Stimulated activated CD4-positive, alpha-beta T cell treated with anti-CD3 and anti-CD28 coated beads, Interleukin-1b, Interleukin-23, amount 100 ng/mL, for 24 hours (primary cell): ENCODE results near the gene PLAU.
"Not testable (repeated sequence)": the region's sequence is repeated elsewhere in the genome, so short reads cannot be mapped to it uniquely, and the experiment has no call there.

Experiments used
- DNase-seq, 4 experiments: peaks; one replicate each; pipeline ENCODE4 v3.0.0-alpha.2; 2020; ENCODE audit warnings: low read depth in 4 of 4, low spot score in 1 of 4

Gene PLAU

DNA sequence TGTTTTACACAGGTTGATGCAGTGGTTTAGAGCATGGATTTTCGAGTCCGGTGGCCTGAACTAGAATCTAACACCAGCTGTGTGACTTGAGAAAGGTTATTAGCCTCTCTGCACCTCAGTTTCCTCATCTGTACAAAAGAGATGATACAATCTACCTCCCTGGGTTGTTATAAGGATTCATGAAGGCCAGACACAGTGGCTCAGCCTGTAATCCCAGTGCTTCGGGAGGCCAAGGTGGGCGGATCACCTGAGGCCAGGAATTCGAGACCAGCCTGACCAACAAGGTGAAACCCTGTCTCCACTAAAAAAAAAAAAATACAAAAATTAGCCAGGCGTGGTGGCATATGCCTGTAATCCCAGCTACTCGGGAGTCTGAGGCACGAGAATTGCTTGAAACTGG lies 8.5 kb downstream of the PLAU start:
- not testable (repeated sequence) for DNase-seq

DNA sequence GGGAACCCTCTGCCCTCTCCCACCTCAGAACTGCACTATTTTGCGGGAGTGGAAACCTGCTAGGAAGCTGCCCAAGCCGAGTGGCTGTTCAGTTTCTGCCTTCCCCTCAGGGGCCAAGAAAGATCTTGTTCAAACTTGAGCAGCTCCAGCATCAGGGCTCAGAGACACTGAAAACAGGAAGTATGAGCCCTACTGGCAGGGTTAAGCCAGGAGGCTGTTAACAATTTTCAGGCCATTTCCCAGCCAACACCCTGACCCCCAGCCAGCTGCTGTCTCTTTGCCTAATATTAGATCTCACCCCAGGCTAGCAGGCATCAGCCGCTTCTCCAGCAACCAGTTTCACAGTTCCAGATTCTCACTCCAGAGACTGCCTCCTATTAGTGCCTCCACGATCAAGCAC lies 9.2 kb downstream of the PLAU start:
- no peak for DNase-seq

DNA sequence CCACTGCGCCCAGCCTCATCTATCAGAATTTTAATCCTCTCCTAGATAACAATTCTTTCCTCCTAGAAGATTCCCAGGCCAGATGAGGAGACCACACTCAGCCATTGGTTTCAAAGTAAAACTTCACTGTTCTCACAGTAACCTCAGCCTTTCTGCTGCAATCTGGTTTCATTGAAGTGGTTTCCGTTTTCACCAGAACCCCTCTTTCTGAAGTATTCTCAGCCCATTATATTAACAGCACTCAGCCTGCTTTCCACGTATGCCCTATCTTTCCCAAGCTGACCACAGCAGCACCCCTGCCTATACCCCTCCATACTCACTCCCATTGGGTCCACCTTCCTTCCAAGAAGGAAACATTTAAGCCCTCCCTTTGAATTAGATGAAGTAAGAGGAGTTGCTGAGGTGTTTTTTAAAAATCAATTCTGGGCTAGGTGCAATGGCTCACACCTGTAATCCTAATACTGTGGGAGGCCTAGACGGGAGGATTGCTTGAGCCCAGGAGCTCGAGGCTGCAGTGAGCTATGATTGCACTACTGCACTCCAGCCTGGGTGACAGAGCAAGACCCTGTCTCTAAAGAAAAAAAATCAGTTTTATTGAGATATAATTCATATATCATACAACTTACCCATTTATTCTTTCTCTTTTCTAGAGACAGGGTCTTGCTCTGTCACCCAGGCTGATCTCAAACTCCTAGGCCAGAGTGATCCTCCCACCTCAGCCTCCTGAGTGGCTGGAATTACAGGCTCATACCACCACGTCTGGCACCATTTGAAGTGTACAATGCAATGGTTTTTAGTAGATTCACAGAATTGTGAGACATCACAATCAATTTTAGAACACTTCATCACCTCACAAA lies 11.3 kb downstream of the PLAU start:
- DNase-seq: no peak

DNA sequence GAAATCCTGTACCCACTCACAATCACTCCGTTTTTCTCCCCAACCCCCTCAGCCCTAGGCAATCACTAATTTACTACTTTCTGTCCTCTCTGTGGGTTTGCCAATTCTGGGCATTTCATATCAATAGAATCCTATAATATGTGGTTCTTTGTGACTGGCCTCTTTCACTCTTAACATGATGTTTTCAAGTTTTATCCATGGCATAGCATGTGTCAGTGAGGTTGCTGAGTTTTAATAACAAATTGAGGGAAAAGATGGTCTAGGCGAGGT lies 11.9 kb downstream of the PLAU start:
- DNase-seq: no peak

DNA sequence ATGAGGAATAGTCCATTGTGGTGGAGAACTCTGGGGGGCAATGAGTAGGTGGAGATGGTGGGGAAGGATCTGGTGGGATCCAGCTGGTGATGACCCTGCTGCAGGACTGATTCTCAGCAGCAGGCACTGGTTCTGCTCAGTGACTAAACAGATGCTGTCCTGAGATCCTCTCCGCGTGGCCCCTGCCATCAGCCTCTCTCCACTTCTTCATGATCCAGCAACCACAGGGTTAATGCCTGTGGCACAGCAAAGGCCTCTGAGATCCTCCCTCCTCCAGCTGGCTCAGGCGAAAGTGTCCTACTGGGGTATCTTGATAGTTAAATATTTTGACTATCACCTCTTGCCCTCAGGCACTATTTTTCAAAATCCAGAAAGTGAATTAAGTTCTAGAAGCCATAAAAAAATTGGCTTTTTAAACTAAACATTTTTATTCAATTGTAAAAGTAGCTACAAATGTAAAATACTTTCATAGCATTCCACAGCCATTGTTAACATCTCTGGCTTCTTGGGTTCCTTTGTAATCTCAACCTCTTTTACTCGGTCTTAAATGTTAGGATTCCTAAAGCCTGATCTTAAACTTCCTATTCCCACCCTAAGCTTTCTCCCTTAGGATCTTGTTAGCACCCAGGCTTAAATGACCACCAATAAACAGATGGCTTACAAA lies 13.1 kb downstream of the PLAU start:
- DNase-seq: no peak

DNA sequence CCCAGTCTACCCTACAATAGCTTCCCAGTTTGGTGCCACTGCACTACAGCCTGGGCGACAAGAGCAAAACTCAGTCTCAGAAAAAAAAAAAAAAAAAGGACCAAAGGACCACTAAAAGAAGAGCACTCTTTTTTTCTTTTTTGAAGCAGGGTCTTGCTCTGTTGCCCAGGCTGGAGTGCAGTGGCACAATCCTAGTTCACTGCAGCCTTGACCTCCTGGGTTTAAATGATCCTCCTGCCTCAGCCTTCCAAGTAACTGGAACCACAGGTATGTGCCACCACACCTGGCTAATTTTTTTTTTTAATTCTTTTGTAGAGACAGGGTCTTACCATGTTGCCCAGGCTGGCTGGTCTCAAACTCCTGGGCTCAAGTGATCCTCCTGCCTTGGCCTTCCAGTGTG lies 14.0 kb downstream of the PLAU start:
- DNase-seq: no peak

DNA sequence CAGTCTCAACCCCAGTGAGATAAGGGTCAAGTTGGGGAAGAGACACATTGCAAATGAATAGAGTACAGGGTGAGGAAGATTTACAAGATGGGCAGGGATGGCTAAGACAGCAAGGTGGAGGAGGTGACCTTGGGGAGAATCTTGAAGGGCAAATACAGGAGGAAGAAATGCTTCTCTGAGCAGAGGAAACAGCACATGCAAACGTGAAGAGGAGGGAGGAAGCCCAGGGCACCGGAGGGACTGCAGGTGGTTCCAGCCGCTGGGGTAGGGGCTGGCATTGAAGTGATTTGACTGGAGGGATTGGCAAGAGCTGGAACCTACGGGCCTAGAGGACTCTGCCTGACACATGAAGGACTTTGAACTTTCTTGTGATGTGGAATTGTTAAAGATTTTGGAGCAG lies 14.6 kb downstream of the PLAU start:
- no peak for DNase-seq

DNA sequence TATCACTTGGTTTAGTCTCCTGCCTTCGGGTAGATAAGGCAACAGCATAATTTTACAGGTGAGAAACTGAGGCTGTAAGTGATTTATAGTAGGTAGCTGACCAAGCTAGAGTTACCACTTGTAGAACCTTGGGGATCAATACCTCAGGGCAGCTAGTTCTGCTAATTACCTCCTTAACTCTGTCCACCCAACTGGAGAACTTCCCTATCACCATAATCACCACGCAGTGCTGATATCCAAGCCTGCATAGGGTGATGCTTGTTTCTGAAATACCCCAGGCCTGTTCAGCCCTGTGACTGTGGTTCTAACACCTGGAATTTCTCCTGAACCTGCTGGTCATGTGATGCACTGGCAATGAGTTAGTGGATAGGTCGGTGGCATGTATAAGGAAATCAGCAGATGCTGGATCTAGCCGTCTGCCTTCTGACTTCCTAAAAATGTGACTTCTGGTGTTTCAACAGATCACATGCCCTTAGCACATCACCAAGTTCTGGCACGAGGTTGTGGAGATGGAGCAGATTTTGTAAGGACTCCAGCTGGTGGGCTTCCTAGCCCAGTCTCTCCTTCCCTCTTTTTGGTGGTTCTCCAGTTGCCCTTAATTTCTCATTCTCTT lies 15.3 kb downstream of the PLAU start:
- no peak for DNase-seq

DNA sequence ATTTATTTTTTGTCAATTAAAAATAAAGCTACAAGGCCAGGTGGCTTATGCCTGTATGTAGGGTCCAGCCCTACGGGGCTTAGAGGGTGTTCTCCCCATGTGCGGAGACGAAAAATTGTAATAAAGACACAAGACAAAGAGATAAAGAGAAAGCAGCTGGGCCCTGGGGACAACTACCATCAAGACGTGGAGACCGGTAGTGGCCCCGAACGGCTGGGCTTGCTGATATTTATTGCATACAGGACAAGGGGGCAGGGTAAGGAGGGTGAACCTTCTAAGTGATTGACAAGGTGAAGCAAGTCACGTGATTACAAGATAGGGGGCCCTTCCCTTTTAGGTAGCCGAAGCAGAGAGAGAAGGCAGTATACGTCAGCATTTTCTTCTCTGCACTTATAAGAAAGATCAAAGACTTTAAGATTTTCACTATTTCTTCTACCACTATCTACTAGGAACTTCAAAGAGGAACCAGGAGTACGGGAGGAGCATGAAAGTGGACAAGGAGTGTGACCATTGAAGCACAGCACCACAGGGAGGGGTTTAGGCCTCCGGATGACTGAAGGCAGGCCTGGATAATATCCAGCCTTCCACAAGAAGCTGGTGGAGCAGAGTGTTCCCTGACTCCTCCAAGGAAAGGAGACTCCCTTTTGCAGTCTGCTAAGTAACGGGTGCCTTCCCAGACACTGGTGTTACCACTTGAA lies 19.8 kb downstream of the PLAU start:
- not testable (repeated sequence) for DNase-seq

DNA sequence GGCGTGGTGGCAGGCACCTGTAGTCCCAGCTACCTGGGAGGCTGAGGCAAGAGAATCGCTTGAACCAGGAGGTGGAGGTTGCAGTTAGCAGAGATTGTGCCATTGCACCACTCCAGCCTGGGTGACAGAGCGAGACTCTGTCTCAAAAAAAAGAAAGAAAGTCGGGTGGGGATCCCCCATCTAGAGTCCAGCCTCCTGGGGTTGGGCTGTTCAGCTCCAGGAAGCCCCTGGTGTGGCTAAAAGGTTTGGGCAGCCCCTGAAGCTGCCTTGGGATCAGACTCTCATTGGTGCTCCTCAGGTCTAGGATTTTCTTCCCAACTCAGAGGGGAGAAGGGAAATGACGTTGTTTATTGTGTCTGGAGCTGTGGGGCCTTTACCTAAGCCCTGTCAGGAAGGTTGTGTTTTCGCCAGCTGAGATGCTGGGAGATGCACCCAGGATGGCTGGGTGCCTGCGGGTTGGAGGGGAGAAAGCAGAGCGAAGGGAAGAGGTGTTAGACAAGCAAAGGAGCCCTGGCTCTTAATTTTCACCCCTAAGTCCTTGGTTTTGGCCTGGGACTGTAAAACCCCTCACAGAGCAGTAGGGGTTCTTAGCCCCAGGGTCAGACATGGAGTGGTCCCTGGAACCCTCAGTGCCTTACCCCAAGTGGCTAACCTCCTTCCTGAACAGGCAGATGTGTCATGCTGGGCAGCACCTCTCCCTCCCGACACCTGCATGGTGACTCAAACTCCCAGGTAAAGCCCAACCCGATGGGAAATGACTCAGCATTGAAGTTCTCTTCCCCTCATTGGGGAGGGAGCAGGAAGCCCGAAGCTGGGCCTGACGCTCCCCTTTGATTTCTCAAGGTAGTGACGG lies 21.1 kb downstream of the PLAU start:
- DNase-seq: peak in 2 of 4 experiments; percentile 41 to 50

DNA sequence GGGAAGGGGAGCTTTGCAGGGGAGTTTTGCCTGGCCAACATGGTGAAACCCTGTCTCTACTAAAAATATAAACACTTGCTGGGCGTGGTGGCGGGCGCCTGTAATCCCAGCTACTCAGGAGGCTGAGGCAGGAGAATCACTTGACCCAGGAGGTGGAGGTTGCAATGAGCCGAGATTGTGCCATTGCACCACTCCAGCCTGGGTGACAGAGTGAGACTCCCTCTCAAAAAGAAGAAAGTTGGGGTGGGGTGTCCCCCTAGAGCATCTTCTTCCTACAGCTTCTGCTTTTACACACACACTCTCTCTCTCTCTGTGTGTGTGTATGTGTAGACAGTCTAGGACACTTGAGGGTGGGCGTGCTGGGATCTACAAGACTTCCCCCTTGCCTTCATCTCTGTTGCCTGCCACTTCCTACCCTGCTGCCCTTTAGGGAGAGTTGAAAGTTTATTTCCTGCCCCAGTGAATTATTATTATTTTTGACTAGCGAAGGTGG lies 21.7 kb downstream of the PLAU start:
- no peak for DNase-seq

DNA sequence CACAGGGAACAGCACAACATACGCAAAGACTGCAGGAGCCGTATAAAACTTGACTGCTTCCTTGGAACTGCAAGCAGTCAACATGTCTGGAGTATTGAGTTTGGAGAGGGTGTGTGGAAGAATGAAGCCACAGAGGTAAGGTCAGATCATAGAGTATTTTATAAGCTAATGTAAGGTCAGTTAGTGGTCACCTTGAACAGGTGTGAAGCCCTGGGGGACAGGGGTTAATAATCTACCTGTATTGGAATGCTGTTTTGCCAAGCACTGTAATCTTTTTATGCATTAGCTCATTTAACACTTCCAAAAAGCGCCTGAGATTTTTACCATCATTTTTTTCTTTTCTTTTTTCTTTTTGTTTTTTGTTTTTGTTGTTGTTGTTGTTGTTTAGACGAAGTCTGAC lies 23.1 kb downstream of the PLAU start:
- no peak for DNase-seq

DNA sequence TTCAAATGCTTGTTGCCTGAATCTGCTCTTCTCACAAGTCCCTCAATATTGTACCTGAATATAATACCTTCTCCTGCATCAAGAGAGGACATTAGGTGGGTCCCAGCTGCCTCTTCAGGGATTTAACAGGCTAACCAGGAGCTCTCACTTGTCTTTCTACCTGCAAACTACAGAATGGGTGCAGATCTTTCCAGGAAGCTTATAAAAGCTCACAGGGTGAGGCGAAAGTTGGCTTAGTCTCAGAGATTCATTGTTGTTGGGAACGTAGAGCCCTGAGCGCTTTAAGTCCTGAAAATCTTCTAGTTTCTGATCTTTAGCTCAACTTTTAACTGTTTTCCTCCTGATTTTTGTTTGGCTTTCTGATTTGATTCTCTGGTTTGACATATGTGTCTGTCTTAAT lies 25.0 kb downstream of the PLAU start:
- DNase-seq: no peak

DNA sequence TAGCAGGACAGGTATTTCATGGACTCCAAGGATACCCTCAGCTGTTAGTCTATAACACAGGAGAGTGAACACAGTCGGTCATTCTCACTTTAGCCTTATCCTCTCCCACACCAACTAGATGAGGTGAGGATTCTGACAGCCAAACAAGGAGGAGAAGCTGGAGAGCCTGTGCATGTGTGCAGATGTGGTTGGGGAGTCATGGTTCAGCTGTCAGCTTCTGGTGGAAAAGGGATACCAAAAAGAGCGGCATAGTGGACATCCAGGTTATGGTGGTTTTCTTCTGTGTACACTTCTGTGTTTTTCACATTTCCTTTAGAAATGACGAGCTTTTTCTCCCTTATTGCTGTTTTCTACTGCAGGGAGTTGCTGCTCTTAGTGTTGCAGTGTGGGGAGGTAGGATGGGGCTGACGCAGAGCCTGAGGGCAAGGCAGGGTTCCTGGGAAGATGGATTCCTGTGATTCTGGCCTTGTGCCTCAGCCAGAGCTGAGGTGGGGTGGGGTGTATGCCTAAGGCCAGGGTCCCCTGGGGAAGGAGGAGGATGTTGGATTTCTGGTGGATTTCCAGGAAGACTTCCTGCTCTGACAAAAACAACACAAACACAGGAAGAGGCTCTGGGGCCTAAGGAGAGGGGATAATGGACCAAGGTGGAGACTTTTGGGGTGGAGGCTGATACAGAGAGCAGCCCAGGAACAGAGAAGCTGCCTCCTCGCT lies 26.6 kb downstream of the PLAU start:
- no peak for DNase-seq

DNA sequence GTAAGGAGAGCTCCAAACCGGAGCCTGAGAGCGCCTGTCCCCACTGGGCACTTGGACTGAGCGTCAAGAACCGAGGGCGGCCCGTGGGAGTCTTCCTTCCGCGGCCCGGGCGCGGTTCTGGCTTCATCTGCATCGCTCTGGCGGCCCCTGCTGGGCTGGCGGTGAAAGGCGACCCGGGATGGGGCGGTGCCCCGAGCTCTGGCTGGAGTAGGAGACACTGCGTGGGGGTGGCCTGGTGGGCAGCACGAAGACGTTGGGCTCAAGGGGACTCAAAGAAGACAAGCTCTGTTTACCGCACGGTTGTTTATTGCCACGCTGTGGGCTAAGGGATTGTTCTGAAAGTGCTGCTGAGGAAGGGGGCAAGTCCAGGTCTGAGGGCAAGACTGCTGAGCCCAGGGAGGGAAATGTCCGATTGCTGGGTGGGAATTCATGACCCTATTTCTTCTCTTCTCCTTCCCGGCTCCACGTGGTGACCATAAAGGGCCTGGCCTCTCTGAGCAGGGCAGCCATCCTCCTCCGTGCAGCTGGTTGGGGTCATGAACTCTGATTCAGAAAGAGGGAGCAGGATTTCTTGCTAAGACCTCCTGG lies 29.8 kb downstream of the PLAU start:
- DNase-seq: peak; percentile 72 to 78 (median 76)

DNA sequence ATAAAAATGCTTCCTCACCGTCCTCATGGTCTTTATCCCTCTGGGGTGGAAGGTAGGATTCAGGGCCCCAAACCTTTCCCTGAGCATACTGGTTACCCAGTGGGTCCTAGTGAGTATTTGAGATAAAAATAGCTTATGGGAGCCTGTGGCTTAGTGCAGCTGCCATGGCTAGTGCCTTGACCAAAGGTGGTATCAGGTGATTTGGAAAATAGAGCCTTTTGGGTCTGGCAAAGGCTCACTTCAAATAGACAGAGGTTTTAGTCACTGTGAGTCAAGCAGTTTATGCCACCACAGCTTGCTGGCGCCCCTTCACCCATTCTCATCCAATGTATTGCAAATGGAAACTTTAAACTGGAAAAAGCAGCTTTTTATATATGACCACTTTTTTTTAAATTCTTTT lies 30.4 kb downstream of the PLAU start:
- no peak for DNase-seq

DNA sequence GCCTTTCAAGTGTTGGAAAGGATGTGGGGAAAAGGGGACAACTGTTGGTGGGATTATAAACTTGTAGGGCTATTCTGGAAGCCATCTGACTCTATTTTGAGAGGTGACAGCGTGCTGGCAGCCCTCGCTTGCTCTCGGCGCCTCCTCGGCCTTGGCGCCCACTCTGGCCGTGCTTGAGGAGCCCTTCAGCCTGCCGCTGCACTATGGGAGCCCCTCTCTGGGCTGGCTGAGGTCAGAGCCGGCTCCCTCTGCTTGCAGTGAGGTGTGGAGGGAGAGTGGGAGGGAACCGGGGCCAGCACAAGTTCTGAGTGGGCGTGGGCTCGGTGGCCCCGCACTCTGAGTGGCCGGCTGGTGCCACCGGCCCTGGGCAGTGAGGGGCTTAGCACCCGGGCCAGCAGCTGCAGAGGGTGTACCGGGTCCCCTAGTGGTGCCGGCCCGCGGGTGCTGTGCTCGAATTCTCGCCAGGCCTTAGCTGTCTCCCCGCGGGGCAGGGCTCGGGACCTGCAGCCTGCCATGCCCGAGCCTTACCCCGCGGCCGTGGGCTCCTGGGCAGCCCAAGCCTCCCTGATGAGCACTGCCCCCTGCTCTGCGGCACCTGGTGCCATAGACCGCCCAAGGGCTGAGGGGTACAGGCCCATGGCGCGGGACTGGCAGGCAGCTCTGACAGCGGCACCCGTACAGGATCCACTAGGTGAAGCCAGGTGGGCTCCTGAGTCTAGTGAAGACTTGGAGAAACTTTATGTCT lies 33.6 kb downstream of the PLAU start:
- no peak for DNase-seq

DNA sequence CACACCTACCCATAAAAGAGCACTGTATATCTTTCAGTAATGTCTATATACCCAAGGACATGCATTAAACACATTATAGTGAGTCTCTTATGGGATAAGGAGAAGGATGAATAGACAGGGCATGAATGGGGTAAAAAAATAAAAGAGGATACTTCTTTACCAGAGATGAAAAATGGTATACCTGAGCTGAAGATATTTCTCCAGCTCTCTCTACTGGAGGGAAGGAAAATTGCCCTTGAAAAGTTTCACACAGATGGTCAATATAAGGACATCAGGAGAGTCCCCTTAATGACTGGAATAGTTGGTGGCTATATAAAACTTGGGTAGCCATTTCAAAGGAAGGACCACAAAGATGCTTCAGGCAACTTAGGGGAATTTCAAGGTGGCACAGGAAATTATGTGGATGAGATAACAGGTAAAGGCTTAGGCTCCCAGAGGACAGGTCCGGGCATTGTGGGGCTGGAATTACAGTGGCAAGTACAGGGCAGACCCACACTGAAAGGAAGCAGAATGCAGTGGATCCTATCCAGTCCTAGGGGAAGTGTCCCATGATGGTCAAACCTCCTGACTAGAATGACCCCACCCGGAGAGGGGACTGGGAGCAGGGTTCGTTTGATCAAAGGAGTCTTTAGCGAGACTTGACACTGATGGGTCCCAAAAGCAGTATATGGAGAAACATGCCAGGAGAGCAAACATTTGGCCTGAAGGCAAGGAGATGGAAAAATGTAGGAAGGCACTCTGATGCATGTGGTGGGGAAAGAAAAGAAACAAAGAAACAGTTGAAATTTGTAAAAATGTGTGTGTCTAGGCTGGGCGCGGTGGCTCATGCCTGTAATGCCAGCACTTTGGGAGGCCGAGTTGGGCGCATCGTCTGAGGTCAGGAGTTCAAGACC lies 35.6 kb downstream of the PLAU start:
- DNase-seq: no peak
